HEK293T (cell line): ENCODE results near the gene XAB2.
"Not testable (repeated sequence)": the region's sequence is repeated elsewhere in the genome, so short reads cannot be mapped to it uniquely, and the experiment has no call there.

Experiments used
- ARNT ChIP-seq: fragments of 450-650 bp; IDR thresholded peaks from 2 replicates; pipeline ENCODE4 v1.6.1; 2017; ENCODE audit warnings: mild to moderate bottlenecking
- BHLHE40 ChIP-seq: fragments of 450-650 bp; IDR thresholded peaks from 2 replicates; pipeline ENCODE4 v1.6.1; 2016; ENCODE audit warnings: mild to moderate bottlenecking, moderate library complexity, borderline replicate concordance
- ELF4 ChIP-seq: fragments of 450-650 bp; IDR thresholded peaks from 2 replicates; pipeline ENCODE4 v1.6.1; 2017; ENCODE audit warnings: antibody characterized with exemption
- FOXA1 ChIP-seq: fragments of 450-650 bp; IDR thresholded peaks from 2 replicates; pipeline ENCODE4 v1.6.1; 2016; ENCODE audit warnings: mild to moderate bottlenecking
- FOXK2 ChIP-seq: fragments of 450-650 bp; IDR thresholded peaks from 2 replicates; pipeline ENCODE4 v1.6.1; 2016; ENCODE audit warnings: mild to moderate bottlenecking
- FOXM1 ChIP-seq: fragments of 450-650 bp; IDR thresholded peaks from 2 replicates; pipeline ENCODE4 v1.6.1; 2017; ENCODE audit warnings: mild to moderate bottlenecking, borderline replicate concordance
- SP1 ChIP-seq: fragments of 450-650 bp; IDR thresholded peaks from 2 replicates; pipeline ENCODE4 v1.6.1; 2017
- TARDBP ChIP-seq: fragments of 450-650 bp; IDR thresholded peaks from 2 replicates; pipeline ENCODE4 v1.6.1; 2016
- ZNF384 ChIP-seq: fragments of 450-650 bp; IDR thresholded peaks from 2 replicates; pipeline ENCODE4 v1.6.1; 2016
- TF ChIP-seq, protein P1 (sequence below): fragments of 450-650 bp; IDR thresholded peaks from 2 replicates; pipeline ENCODE4 v1.6.1; 2016

- not testable (repeated sequence) for TF ChIP-seq ARNT, ELF4, SP1, FOXA1, TARDBP, ZNF384, BHLHE40, FOXK2, FOXM1
- TF ChIP-seq, protein P1, sequence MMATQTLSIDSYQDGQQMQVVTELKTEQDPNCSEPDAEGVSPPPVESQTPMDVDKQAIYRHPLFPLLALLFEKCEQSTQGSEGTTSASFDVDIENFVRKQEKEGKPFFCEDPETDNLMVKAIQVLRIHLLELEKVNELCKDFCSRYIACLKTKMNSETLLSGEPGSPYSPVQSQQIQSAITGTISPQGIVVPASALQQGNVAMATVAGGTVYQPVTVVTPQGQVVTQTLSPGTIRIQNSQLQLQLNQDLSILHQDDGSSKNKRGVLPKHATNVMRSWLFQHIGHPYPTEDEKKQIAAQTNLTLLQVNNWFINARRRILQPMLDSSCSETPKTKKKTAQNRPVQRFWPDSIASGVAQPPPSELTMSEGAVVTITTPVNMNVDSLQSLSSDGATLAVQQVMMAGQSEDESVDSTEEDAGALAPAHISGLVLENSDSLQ = not testable (repeated sequence)
Observed at GRCh38 chr19:7577422-7577821, 51.9 kb downstream of the XAB2 start.
